ENCODE data around the gene GSAP.

- no peak for TF ChIP-seq MXI1 (IDR thresholded peaks at IDR 0.05; ENCODE audit: borderline replicate concordance, low read depth, low read length)
- TF ChIP-seq RAD21 (IDR thresholded peaks at IDR 0.05; ENCODE audit: low read length): no peak
- TF ChIP-seq CTCF (conservative IDR thresholded peaks at IDR 0.05; ENCODE audit: low read depth, low read length): no peak
- no peak for TF ChIP-seq SMC3 (IDR thresholded peaks at IDR 0.05; ENCODE audit: low read depth, low read length)
- TF ChIP-seq FOS (IDR thresholded peaks at IDR 0.05; ENCODE audit: low read depth, low read length): no peak
- TF ChIP-seq MAFK (IDR thresholded peaks at IDR 0.05; ENCODE audit: low read depth, low read length): no peak
- TF ChIP-seq RCOR1 (IDR thresholded peaks at IDR 0.05; ENCODE audit: insufficient replicate concordance, low read length): no peak
- no peak for TF ChIP-seq POLR2A (IDR thresholded peaks at IDR 0.05; ENCODE audit: low read depth, low read length)
- TF ChIP-seq USF2 (IDR thresholded peaks at IDR 0.05; ENCODE audit: low read depth, low read length): no peak
- TF ChIP-seq ELK1 (IDR thresholded peaks at IDR 0.05; ENCODE audit: borderline replicate concordance, low read depth, low read length): no peak
- no peak for TF ChIP-seq RFX5 (IDR thresholded peaks at IDR 0.05; ENCODE audit: low read depth, low read length)
Observed at GRCh38 chr7:77415823-77416620, at the start of gene GSAP.

Measured in IMR-90 (cell line).